Muscle layer of colon (tissue), 2 donors: ENCODE measurements around the gene REEP6.

Experiments
- H3K27ac ChIP-seq: one replicate; pipeline ENCODE4 v1.7.0; 2013; ENCODE audit warnings: low read depth, mild to moderate bottlenecking, low read length, moderate library complexity
- H3K27me3 ChIP-seq, 2 donors: one replicate each; pipeline ENCODE4 v1.7.0; 2013; ENCODE audit warnings: low read length in 2 of 2, mild to moderate bottlenecking in 2 of 2; ENCODE audit not compliant: insufficient read depth in 2 of 2, control insufficient read depth in 1 of 2
- H3K36me3 ChIP-seq: one replicate; pipeline ENCODE4 v1.7.0; 2013; ENCODE audit warnings: mild to moderate bottlenecking, low read length; ENCODE audit not compliant: insufficient read depth
- H3K4me1 ChIP-seq: one replicate; pipeline ENCODE4 v1.7.0; 2013; ENCODE audit warnings: mild to moderate bottlenecking, low read length; ENCODE audit not compliant: insufficient read depth
- H3K4me3 ChIP-seq, 2 donors: one replicate each; pipeline ENCODE4 v1.7.0; 2013; ENCODE audit warnings: low read length in 2 of 2, low read depth in 1 of 2, mild to moderate bottlenecking in 1 of 2, moderate library complexity in 1 of 2
- H3K9ac ChIP-seq: one replicate; pipeline ENCODE4 v1.7.0; 2013; ENCODE audit warnings: low read length
- H3K9me3 ChIP-seq: one replicate; pipeline ENCODE4 v1.7.0; 2013; ENCODE audit warnings: mild to moderate bottlenecking, low read length
- donor health status: abdominal sarcoma.
- donor health status: Adenocarcinoma of cecum.

REEP6 gene

GRCh38 chr19:1478934-1479707 is 11.9 kb upstream of the REEP6 start, which contains the start of gene C19orf25:
TSS of gene C19orf25 (minus strand) at chr19:1479215. CDS start at chr19:1478903, 312 bp downstream.
- peaks cover 5% of the 10 kb centered on the region for H3K36me3 ChIP-seq
- H3K27me3 ChIP-seq, result peaks cover 0 to 3% of the 10 kb centered on the region in 2 donors
- H3K9ac ChIP-seq, result peak within 1 kb of the TSS; percentile 21
- peaks cover 5% of the 10 kb centered on the region for H3K4me1 ChIP-seq
- H3K9me3 ChIP-seq, result no peaks in the 10 kb centered on the region
- H3K27ac ChIP-seq, result peak within 1 kb of the TSS; percentile 73
- H3K4me3 ChIP-seq, result peak within 1 kb of the TSS; percentile 60 to 66

- Histone ChIP-seq H3K27ac (no peak overlapping the region), H3K27me3 (no peaks in the 10 kb centered on the region), H3K4me1 (peaks cover 5% of the 10 kb centered on the region), H3K9me3 (no peaks in the 10 kb centered on the region), H3K36me3 (no peaks in the 10 kb centered on the region), H3K4me3 (no peak overlapping the region), H3K9ac (no peak overlapping the region)
Measured at GRCh38 chr19:1481224-1481892, 9.6 kb upstream of the REEP6 start.

DNA sequence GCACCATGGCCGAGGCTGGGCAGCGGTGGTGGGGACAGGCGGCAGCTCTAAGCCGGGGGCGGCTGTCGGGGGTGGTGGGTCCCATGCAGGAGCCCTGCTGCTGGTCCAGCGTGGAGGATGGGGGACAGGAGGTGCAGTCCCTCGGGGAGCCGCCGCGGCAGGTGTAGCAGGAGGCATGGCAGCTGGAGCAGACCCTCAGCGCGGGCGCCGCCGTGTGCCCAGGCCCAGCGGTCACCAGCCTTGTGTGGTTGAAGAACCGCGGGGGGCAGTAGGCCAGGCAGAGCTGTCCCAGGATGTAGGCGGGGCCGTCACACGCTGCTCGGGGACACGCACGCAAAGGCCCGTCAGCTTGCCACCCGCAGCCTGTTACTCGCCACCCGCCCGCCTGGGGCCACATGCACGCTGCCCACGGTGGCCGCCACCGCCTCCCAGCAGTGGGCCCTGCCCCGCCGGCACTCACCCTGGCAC is 9.1 kb upstream of the REEP6 start:
- Histone ChIP-seq H3K27ac (no peak overlapping the region), H3K36me3 (no peaks in the 10 kb centered on the region), H3K27me3 (no peaks in the 10 kb centered on the region), H3K9ac (no peak overlapping the region), H3K4me3 (no peak overlapping the region), H3K4me1 (peaks cover 5% of the 10 kb centered on the region), H3K9me3 (no peaks in the 10 kb centered on the region)

GRCh38 chr19:1482361-1483130 is 8.4 kb upstream of the REEP6 start:
- Histone ChIP-seq H3K27ac (no peak overlapping the region), H3K9ac (no peak overlapping the region), H3K27me3 (no peaks in the 10 kb centered on the region), H3K4me1 (peaks cover 5% of the 10 kb centered on the region), H3K9me3 (no peaks in the 10 kb centered on the region), H3K4me3 (no peak overlapping the region), H3K36me3 (no peaks in the 10 kb centered on the region)

- H3K9ac ChIP-seq, result no peak overlapping the region
- no peaks in the 10 kb centered on the region for H3K9me3 ChIP-seq
- H3K4me3 ChIP-seq, result no peak overlapping the region
- peaks cover 1% of the 10 kb centered on the region for H3K4me1 ChIP-seq
- H3K27me3 ChIP-seq, result no peaks in the 10 kb centered on the region
- H3K27ac ChIP-seq, result no peak overlapping the region
- no peaks in the 10 kb centered on the region for H3K36me3 ChIP-seq
Measured at GRCh38 chr19:1483131-1483978, 7.6 kb upstream of the REEP6 start.

GRCh38 chr19:1483979-1484428 is 7.0 kb upstream of the REEP6 start:
- H3K9me3 ChIP-seq, result no peaks in the 10 kb centered on the region
- no peak overlapping the region for H3K4me3 ChIP-seq

GRCh38 chr19:1486720-1487575 is 4.0 kb upstream of the REEP6 start:
- Histone ChIP-seq H3K36me3 (no peaks in the 10 kb centered on the region), H3K4me1 (peaks cover 6% of the 10 kb centered on the region), H3K27me3 (peaks cover 0 to 7% of the 10 kb centered on the region in 2 donors), H3K9me3 (no peaks in the 10 kb centered on the region), H3K27ac (no peak overlapping the region), H3K4me3 (no peak overlapping the region), H3K9ac (no peak overlapping the region)

More at GRCh38 chr19:1483979-1484428, 7.0 kb upstream of the REEP6 start:
- no peaks in the 10 kb centered on the region for H3K27me3 ChIP-seq
- no peak overlapping the region for H3K27ac ChIP-seq
- H3K4me1 ChIP-seq, result no peaks in the 10 kb centered on the region
- no peaks in the 10 kb centered on the region for H3K36me3 ChIP-seq
- no peak overlapping the region for H3K9ac ChIP-seq

DNA sequence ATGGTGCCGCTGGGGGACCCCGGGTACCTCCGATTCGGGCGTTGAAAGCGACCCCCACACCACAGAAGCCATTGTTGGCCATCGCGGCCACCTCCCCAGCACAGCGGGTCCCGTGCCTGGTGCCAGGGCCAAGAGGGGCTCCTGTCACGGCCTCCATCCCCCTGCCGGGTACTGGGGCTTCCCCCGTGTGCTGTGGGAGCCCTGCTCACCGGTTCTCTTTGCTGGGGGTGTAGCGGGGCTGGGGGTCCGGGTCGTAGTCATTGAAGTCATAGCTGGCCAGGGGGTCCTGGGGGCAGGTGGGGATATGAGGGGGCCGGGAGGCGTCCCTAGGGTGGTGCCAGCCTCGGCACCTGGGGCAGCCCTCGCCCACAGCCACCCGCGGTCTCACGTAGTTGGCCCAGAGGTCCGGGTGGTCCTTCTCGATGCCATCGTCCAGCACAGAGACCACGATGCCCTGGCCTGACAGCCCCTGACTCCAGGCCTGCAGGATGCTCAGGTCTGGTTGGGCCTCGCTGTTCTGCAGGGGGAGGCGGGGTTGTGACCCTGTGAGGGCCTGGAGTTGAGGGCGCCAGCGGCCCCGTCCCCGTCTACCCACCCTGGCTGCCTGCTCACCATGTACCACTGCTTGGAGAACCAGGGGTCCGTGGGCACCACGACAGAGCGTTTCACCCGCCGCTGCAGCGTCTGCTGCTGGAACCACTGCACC is 3.3 kb upstream of the REEP6 start:
- Histone ChIP-seq H3K9me3 (no peaks in the 10 kb centered on the region), H3K4me3 (no peak overlapping the region), H3K9ac (no peak overlapping the region), H3K36me3 (no peaks in the 10 kb centered on the region), H3K4me1 (peaks cover 6% of the 10 kb centered on the region), H3K27ac (no peak overlapping the region), H3K27me3 (peaks cover 2 to 11% of the 10 kb centered on the region in 2 donors)

DNA sequence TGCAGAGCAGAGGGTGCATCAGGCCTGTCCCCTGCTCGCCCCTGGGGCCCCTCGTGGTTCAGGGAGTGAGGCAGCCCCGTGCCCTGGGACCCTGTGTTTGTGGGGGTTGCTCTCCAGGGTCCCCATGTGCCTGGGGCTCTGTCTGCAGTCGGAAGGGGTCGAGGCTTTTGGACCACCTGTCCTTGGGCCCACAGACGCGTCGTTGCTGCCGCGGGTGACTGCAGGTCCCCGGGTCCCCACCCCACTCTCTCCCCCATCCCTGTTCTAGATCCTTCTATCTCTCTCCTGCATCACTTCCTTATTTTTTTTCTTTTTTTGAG is 2.7 kb upstream of the REEP6 start:
- H3K27me3 ChIP-seq, result peaks cover 5 to 16% of the 10 kb centered on the region in 2 donors
- H3K4me1 ChIP-seq, result peaks cover 6% of the 10 kb centered on the region
- H3K9ac ChIP-seq, result no peak overlapping the region
- no peaks in the 10 kb centered on the region for H3K9me3 ChIP-seq
- H3K36me3 ChIP-seq, result no peaks in the 10 kb centered on the region
- no peak overlapping the region for H3K4me3 ChIP-seq
- H3K27ac ChIP-seq, result no peak overlapping the region
